Measurements from ENCODE around the gene MEN1.

Gene MEN1

DNA sequence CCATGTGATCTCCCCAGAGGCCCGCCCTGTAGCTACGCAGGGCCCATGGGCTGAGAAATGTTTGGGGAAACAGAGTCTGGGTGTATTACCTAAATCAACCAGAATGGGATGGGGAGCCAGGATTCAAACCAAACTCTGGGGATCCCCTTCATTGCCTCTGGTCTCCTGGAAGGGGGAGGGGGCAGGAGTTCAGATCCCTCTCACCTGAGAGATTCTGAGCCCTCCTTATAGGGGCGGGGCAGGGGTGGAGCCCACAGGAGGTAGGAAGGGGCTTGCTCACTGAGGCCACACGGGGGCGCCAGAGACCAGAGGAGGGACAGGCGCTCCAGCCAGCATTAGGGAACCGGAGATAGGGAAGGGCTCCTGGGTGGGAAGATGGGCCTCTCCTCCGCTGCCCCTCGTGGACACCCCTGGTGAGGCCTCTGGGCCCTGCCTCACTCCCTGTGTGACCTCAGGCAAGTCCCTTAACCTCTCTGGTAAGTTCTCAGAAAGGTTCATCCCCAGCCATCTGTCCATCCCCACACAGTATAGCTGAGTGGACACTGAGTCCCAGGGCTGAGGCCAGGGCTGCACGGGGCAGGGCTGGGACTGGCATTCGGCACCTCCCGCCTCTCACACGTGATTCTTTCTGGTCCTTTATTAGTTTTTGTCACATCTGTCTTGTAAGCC, 36.8 kb upstream of the MEN1 start (continued):
- no peak for TF ChIP-seq ZNF626 (tag by site-specific recombination; IDR thresholded peaks at IDR 0.05)
- no peak for TF ChIP-seq ZNF624 (tag by site-specific recombination; IDR thresholded peaks at IDR 0.05)
- no peak for TF ChIP-seq ZFP41 (tag by site-specific recombination; IDR thresholded peaks at IDR 0.05; ENCODE audit: borderline replicate concordance)
- no peak for TF ChIP-seq ZBTB7A (tag by site-specific recombination; IDR thresholded peaks at IDR 0.05; ENCODE audit: low read depth)
- no peak for TF ChIP-seq ZFP3 (tag by site-specific recombination; IDR thresholded peaks at IDR 0.05; ENCODE audit: low read depth)
- TF ChIP-seq GFI1B (tag by site-specific recombination; IDR thresholded peaks at IDR 0.05) = no peak
- TF ChIP-seq KLF16 (tag by site-specific recombination; IDR thresholded peaks at IDR 0.05) = 0 out of 2 replicates have a peak, but pooled peaks have one; percentile 47
- TF ChIP-seq, protein P1, sequence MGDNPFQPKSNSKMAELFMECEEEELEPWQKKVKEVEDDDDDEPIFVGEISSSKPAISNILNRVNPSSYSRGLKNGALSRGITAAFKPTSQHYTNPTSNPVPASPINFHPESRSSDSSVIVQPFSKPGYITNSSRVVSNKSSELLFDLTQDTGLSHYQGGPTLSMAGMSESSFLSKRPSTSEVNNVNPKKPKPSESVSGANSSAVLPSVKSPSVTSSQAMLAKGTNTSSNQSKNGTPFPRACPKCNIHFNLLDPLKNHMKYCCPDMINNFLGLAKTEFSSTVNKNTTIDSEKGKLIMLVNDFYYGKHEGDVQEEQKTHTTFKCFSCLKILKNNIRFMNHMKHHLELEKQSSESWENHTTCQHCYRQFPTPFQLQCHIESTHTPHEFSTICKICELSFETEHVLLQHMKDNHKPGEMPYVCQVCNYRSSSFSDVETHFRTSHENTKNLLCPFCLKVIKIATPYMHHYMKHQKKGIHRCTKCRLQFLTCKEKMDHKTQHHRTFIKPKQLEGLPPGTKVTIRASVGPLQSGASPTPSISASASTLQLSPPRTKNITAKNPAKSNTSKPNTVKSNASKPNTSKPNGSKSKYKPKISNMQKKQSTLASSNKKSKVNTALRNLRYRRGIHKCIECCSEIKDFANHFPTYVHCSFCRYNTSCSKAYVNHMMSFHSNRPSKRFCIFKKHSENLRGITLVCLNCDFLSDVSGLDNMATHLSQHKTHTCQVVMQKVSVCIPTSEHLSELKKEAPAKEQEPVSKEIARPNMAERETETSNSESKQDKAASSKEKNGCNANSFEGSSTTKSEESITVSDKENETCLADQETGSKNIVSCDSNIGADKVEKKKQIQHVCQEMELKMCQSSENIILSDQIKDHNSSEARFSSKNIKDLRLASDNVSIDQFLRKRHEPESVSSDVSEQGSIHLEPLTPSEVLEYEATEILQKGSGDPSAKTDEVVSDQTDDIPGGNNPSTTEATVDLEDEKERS (tag by site-specific recombination; IDR thresholded peaks at IDR 0.05) = no peak
- no peak for TF ChIP-seq ZNF610 (tag by site-specific recombination; IDR thresholded peaks at IDR 0.05; ENCODE audit: borderline replicate concordance)
- peak; percentile 86 for TF ChIP-seq KLF10 (tag by site-specific recombination; IDR thresholded peaks at IDR 0.05)
- TF ChIP-seq ZNF274 (IDR thresholded peaks at IDR 0.05; ENCODE audit: low read length) = no peak
- no peak for TF ChIP-seq ZNF274 (tag by site-specific recombination; IDR thresholded peaks at IDR 0.05; ENCODE audit: borderline replicate concordance)
- no peak for TF ChIP-seq ZSCAN16 (tag by site-specific recombination; IDR thresholded peaks at IDR 0.05)
- no peak for TF ChIP-seq ZNF658 (tag by site-specific recombination; IDR thresholded peaks at IDR 0.05)
- no peak for TF ChIP-seq ZNF23 (tag by site-specific recombination; IDR thresholded peaks at IDR 0.05; ENCODE audit: borderline replicate concordance)
- no peak for TF ChIP-seq ZNF423 (tag by site-specific recombination; IDR thresholded peaks at IDR 0.05)
- TF ChIP-seq ZNF529 (tag by site-specific recombination; IDR thresholded peaks at IDR 0.05; ENCODE audit: insufficient replicate concordance) = no peak
- TF ChIP-seq GLIS2 (tag by site-specific recombination; IDR thresholded peaks at IDR 0.05) = peak; percentile 46; the same call in 1 of the 2 replicates
- no peak for TF ChIP-seq ZNF146 (tag by site-specific recombination; IDR thresholded peaks at IDR 0.05)
- no peak for TF ChIP-seq ZNF394 (tag by site-specific recombination; IDR thresholded peaks at IDR 0.05; ENCODE audit: borderline replicate concordance)
- TF ChIP-seq, protein P2, sequence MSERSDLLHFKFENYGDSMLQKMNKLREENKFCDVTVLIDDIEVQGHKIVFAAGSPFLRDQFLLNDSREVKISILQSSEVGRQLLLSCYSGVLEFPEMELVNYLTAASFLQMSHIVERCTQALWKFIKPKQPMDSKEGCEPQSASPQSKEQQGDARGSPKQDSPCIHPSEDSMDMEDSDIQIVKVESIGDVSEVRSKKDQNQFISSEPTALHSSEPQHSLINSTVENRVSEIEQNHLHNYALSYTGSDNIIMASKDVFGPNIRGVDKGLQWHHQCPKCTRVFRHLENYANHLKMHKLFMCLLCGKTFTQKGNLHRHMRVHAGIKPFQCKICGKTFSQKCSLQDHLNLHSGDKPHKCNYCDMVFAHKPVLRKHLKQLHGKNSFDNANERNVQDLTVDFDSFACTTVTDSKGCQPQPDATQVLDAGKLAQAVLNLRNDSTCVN (tag by site-specific recombination; optimal IDR thresholded peaks at IDR 0.05) = no peak
- TF ChIP-seq, protein P3, sequence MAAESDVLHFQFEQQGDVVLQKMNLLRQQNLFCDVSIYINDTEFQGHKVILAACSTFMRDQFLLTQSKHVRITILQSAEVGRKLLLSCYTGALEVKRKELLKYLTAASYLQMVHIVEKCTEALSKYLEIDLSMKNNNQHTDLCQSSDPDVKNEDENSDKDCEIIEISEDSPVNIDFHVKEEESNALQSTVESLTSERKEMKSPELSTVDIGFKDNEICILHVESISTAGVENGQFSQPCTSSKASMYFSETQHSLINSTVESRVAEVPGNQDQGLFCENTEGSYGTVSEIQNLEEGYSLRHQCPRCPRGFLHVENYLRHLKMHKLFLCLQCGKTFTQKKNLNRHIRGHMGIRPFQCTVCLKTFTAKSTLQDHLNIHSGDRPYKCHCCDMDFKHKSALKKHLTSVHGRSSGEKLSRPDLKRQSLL (tag by site-specific recombination; IDR thresholded peaks at IDR 0.05) = no peak
- TF ChIP-seq ZNF184 (tag by site-specific recombination; IDR thresholded peaks at IDR 0.05) = no peak
- no peak for TF ChIP-seq ZNF623 (tag by site-specific recombination; IDR thresholded peaks at IDR 0.05)
- TF ChIP-seq SCRT2 (tag by site-specific recombination; IDR thresholded peaks at IDR 0.05) = no peak
- TF ChIP-seq ZNF837 (tag by site-specific recombination; IDR thresholded peaks at IDR 0.05) = no peak
- no peak for TF ChIP-seq ZNF132 (tag by site-specific recombination; IDR thresholded peaks at IDR 0.05; ENCODE audit: borderline replicate concordance)
- no peak for TF ChIP-seq ZNF629 (tag by site-specific recombination; IDR thresholded peaks at IDR 0.05)
- TF ChIP-seq ZNF768 (tag by site-specific recombination; IDR thresholded peaks at IDR 0.05) = peak; percentile 96; the same call in 1 of the 2 replicates
- TF ChIP-seq, protein P4, sequence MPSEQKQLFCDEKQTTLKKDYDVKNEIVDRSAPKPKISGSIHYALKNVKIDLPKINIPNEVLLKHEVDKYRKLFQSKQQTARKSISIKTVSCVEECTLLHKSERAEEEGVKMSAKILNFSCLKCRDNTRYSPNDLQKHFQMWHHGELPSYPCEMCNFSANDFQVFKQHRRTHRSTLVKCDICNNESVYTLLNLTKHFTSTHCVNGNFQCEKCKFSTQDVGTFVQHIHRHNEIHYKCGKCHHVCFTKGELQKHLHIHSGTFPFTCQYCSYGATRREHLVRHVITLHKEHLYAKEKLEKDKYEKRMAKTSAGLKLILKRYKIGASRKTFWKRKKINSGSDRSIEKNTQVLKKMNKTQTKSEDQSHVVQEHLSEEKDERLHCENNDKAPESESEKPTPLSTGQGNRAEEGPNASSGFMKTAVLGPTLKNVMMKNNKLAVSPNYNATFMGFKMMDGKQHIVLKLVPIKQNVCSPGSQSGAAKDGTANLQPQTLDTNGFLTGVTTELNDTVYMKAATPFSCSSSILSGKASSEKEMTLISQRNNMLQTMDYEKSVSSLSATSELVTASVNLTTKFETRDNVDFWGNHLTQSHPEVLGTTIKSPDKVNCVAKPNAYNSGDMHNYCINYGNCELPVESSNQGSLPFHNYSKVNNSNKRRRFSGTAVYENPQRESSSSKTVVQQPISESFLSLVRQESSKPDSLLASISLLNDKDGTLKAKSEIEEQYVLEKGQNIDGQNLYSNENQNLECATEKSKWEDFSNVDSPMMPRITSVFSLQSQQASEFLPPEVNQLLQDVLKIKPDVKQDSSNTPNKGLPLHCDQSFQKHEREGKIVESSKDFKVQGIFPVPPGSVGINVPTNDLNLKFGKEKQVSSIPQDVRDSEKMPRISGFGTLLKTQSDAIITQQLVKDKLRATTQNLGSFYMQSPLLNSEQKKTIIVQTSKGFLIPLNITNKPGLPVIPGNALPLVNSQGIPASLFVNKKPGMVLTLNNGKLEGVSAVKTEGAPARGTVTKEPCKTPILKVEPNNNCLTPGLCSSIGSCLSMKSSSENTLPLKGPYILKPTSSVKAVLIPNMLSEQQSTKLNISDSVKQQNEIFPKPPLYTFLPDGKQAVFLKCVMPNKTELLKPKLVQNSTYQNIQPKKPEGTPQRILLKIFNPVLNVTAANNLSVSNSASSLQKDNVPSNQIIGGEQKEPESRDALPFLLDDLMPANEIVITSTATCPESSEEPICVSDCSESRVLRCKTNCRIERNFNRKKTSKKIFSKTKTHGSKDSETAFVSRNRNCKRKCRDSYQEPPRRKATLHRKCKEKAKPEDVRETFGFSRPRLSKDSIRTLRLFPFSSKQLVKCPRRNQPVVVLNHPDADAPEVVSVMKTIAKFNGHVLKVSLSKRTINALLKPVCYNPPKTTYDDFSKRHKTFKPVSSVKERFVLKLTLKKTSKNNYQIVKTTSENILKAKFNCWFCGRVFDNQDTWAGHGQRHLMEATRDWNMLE (tag by site-specific recombination; conservative IDR thresholded peaks at IDR 0.05; ENCODE audit: low read depth) = no peak
- no peak for TF ChIP-seq BCL11B (tag by site-specific recombination; IDR thresholded peaks at IDR 0.05; ENCODE audit: low read depth)
- TF ChIP-seq ZNF324 (tag by site-specific recombination; IDR thresholded peaks at IDR 0.05) = no peak

Measured in HEK293 (cell line).